Spleen (tissue), 11 donors: ENCODE results near the gene VPS35L. TPM values are rescaled to one million over a fixed set of nuclear protein-coding genes. Genes with fewer than 3 reads are reported as not detected.
A peak's percentile ranks its signal among the peaks of the same experiment; 100 is the strongest.
"Not testable (repeated sequence)": the region's sequence is repeated elsewhere in the genome, so short reads cannot be mapped to it uniquely, and the experiment has no call there.

Experiments
- DNase-seq: peaks from one replicate; pipeline ENCODE4 v3.0.0-alpha.2; 2020
- H3K27ac ChIP-seq, 8 donors: fragments of 200-600 bp; sonication (generic) in 7 of 8; 1 replicate in 4 of 8; 2 replicates in 4 of 8; pipeline versions ENCODE4 v1.5.0 to v1.8.0; 2016 to 2021; ENCODE audit warnings: inconsistent platforms in 4 of 8, mild to moderate bottlenecking in 4 of 8, moderate library complexity in 1 of 8
- H3K27me3 ChIP-seq, 7 donors: fragments of 200-600 bp; sonication (generic) in 6 of 7; replicated peaks in 1 of 7; 1 replicate in 4 of 7; 2 replicates in 3 of 7; pipeline versions ENCODE4 v1.5.0 to v1.8.0; 2016 to 2021; ENCODE audit warnings: inconsistent platforms in 3 of 7, mild to moderate bottlenecking in 1 of 7
- H3K36me3 ChIP-seq, 6 donors: fragments of 200-600 bp; sonication (generic) in 5 of 6; 1 replicate in 4 of 6; 2 replicates in 2 of 6; pipeline versions ENCODE4 v1.5.0 to v1.8.0; 2016 to 2021; ENCODE audit warnings: inconsistent platforms in 2 of 6
- H3K4me1 ChIP-seq, 6 donors: fragments of 200-600 bp; sonication (generic) in 5 of 6; 1 replicate in 3 of 6; 2 replicates in 3 of 6; pipeline versions ENCODE4 v1.5.0 to v1.8.0; 2016 to 2021; ENCODE audit warnings: inconsistent platforms in 3 of 6
- H3K4me3 ChIP-seq, 8 donors: fragments of 200-600 bp; sonication (generic) in 7 of 8; 1 replicate in 4 of 8; 2 replicates in 4 of 8; pipeline versions ENCODE4 v1.5.0 to v1.8.0; 2016 to 2021; ENCODE audit warnings: inconsistent platforms in 4 of 8, mild to moderate bottlenecking in 4 of 8, moderate library complexity in 2 of 8
- H3K9me3 ChIP-seq, 8 donors: fragments of 200-600 bp; sonication (generic) in 7 of 8; 1 replicate in 4 of 8; 2 replicates in 4 of 8; pipeline versions ENCODE4 v1.5.0 to v1.8.0; 2016 to 2021; ENCODE audit warnings: inconsistent platforms in 4 of 8
- POLR2A ChIP-seq, 3 donors: fragments of 450-650 bp; IDR thresholded peaks; one replicate each; pipeline ENCODE4 v1.5.1; 2017; ENCODE audit warnings: antibody characterized with exemption in 3 of 3, mild to moderate bottlenecking in 1 of 3
- POLR2AphosphoS5 ChIP-seq, 3 donors: sonication (generic); formaldehyde crosslinking; IDR thresholded peaks; one replicate each; pipeline ENCODE4 v1.5.1; 2017; ENCODE audit warnings: antibody characterized with exemption in 3 of 3
- WGBS, 5 donors: extraction: QIAGEN DNeasy Blood & Tissue Kit in 3 of 5; methylation state at CpG; one replicate each; pipeline versions ENCODE4 v1.1.5 to v1.1.7; 2013 to 2018; 5-methylcytosine and 5-hydroxymethylcytosine counted together
- intact Hi-C: fragments of 100-400 bp; cut with DNase I; formaldehyde crosslinking; loops from one replicate; pipeline ENCODE4 v1.15.0; 2023; ENCODE audit warnings: low total_unique reads
- polyA plus RNA-seq, 3 donors: library from polyadenylated mRNA; stranded (reverse); fragments of 200-250 nt; gene quantifications; one replicate each; pipeline ENCODE4 v1.2.1, GENCODE V29; 2013
- total RNA-seq, 7 donors: library from RNA; depleted of rRNA in 3 of 7; stranded (reverse); fragments of >200 nt in 3 of 7; fragmentation: NEBNext Ultra II Directional in 4 of 7; extraction: Animal tissue kit (Norgen Biotek cat#: 25700) in 4 of 7; gene quantifications; one replicate each; pipeline versions ENCODE4 v1.1.0 to v1.2.1, GENCODE V29; 2016 to 2021
- TF ChIP-seq, protein P1 (sequence below), 11 experiments: fragments of 200-600 bp in 7 of 11; fragments of 450-650 bp in 4 of 11; sonication (generic) in 4 of 11; IDR thresholded peaks in 8 of 11; conservative IDR thresholded peaks in 3 of 11; 1 replicate in 7 of 11; 2 replicates in 4 of 11; pipeline versions ENCODE4 v1.4.0 to v1.8.0; 2016 to 2021; ENCODE audit warnings: antibody characterized with exemption in 11 of 11, inconsistent platforms in 4 of 11, mild to moderate bottlenecking in 1 of 11
- donor health status: healthy with polysubstance abuse.
- donor health status: DM: no; HTN: no; CAD: no; lungs with moderate emphysema.
- donor health status: DM: no; HTN: no; CAD: no.
- donor health status: Bipolar disorder and iron deficiency.
- donor health status: healthy.
- donor health status: DM: no; HTN: no; CAD: no.
- donor health status: DM: yes; HTN: yes; CAD: no.

The VPS35L gene
- total and polyA plus RNA-seq, 10 donors, result 22.9 to 76.1 (median 58.0) TPM

DNA sequence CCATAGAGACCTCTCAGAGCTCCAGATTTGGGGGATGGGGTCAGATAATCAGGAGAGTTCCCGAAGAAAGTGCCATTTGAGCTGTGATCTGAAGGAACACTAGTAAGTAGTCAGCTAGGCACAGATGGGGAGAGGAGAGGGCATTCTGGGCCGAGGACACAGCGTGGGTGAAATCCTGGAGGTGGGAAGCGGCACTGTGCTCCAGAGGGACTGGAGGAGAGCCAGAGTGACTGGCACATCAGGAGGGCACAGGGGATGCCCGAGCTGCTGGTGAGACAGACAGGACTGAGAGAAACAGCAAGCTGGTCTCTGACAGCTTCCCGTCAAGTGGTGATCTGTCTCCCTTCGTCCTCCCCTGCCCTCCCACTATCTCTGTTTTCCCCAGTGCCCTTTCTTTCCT is 121.9 kb downstream of the VPS35L start:
- WGBS, 5 donors, result 85 to 94% (median 87%) methylated on average over 7 of the region's 7 CpGs
- Histone ChIP-seq H3K36me3 (peaks cover 0 to 96% (median 26%) of the 10 kb centered on the region in 6 donors), H3K27me3 (no peaks in the 10 kb centered on the region), H3K27ac (no peak overlapping the region), H3K9me3 (no peaks in the 10 kb centered on the region), H3K4me3 (no peak overlapping the region), H3K4me1 (no peaks in the 10 kb centered on the region)
- DNase-seq, result no peak
- TF ChIP-seq, protein P1, sequence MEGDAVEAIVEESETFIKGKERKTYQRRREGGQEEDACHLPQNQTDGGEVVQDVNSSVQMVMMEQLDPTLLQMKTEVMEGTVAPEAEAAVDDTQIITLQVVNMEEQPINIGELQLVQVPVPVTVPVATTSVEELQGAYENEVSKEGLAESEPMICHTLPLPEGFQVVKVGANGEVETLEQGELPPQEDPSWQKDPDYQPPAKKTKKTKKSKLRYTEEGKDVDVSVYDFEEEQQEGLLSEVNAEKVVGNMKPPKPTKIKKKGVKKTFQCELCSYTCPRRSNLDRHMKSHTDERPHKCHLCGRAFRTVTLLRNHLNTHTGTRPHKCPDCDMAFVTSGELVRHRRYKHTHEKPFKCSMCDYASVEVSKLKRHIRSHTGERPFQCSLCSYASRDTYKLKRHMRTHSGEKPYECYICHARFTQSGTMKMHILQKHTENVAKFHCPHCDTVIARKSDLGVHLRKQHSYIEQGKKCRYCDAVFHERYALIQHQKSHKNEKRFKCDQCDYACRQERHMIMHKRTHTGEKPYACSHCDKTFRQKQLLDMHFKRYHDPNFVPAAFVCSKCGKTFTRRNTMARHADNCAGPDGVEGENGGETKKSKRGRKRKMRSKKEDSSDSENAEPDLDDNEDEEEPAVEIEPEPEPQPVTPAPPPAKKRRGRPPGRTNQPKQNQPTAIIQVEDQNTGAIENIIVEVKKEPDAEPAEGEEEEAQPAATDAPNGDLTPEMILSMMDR (IDR thresholded peaks at IDR 0.05 in 8 of 11, conservative IDR thresholded peaks at IDR 0.05 in 3 of 11), result no peak
- intact Hi-C loops, result no loop called here

DNA sequence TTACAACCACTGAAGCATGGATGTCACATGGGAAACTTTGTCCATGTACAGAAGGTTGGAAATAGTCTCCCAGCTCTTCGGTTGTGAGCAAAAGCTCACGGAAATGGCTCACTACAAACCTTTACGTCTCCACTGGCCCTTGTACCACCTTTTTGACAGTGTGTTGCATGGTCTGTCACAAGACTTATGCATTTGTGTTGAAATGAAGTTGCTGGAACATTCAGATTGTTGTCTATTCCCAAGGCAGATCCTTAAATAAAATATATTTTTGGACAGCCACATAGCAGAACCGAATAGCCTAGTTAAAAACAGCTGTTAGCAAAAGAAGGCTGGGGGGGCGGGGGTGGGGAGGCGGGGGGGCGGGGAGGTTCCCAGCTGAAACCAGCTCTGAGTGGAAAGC is 123.3 kb downstream of the VPS35L start:
- TF ChIP-seq, protein P1 (IDR thresholded peaks at IDR 0.05 in 8 of 11, conservative IDR thresholded peaks at IDR 0.05 in 3 of 11), result no peak
- no peak for TF ChIP-seq POLR2AphosphoS5 (IDR thresholded peaks at IDR 0.05)
- TF ChIP-seq POLR2A (IDR thresholded peaks at IDR 0.05), result no peak
- 90 to 96% (median 94%) methylated on average over 7 of the region's 7 CpGs for WGBS, 5 donors
- Histone ChIP-seq H3K4me3 (no peak overlapping the region), H3K27ac (no peak overlapping the region), H3K9me3 (peaks cover 0 to 9% (median 3%) of the 10 kb centered on the region in 8 donors), H3K4me1 (no peaks in the 10 kb centered on the region), H3K27me3 (no peaks in the 10 kb centered on the region), H3K36me3 (peaks cover 0 to 96% (median 37%) of the 10 kb centered on the region in 6 donors)
- intact Hi-C loops, result no loop called here
- no peak for DNase-seq

DNA sequence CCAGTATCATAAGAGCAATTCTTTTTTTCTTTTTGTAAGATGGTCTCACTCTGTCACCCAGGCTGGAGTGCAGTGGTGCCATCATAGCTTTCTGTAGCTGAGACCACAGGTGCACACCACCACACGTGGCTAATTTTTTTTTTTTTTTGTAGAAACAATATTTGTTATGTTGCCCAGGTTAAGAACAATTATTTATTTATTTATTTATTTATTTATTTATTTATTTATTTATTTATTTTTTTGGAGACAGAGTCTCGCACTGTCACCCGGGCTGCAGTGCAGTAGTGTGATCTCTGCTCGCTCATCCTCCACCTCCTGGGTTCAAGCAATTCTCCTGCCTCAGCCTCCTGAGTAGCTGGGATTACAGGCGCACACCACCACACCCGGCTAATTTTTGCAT is 123.8 kb downstream of the VPS35L start:
- Histone ChIP-seq H3K36me3 (peaks cover 0 to 96% (median 40%) of the 10 kb centered on the region in 6 donors), H3K9me3 (peaks cover 0 to 12% (median 5%) of the 10 kb centered on the region in 8 donors)
- WGBS, 5 donors, result 93 to 98% (median 96%) methylated on average over 5 to 6 of the region's 6 CpGs
- H3K4me1 ChIP-seq, H3K4me3 ChIP-seq, intact Hi-C loops, DNase-seq, H3K27me3 ChIP-seq, H3K27ac ChIP-seq: not testable (repeated sequence)

DNA sequence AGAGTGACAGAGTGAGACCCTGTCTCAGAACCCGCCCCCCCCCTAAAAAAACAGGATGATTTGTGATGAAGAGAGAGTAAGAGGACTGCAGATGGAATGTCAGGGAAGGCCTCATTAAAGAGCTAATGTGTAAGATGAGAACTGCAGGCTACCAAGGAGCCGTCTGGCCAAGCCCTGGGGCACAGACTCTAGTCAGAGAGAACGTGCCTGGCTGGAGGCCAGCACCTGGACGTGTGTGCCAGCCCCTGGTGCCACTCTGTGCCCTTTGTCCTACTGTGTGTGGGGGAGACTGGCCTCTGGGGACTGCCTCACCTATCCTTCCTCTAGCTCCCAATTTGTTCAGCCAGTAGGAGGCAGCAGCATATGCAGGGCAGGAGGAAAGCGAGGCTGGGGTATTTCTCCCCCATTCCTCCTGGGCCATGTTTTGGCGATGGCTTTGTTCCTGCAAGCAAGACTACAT is 125.4 kb downstream of the VPS35L start:
- no peak for DNase-seq
- peaks cover 0 to 24% (median 17%) of the 10 kb centered on the region in 8 donors for H3K9me3 ChIP-seq
- peaks cover 0 to 96% (median 46%) of the 10 kb centered on the region in 6 donors for H3K36me3 ChIP-seq
- H3K27me3 ChIP-seq, result no peaks in the 10 kb centered on the region
- WGBS, 5 donors, result 80 to 94% (median 92%) methylated on average over 6 of the region's 6 CpGs
- intact Hi-C loops, result no loop called here
- no peak overlapping the region for H3K4me3 ChIP-seq
- H3K4me1 ChIP-seq, result no peaks in the 10 kb centered on the region
- TF ChIP-seq, protein P1 (IDR thresholded peaks at IDR 0.05 in 8 of 11, conservative IDR thresholded peaks at IDR 0.05 in 3 of 11), result no peak
- peak in 1 of 3 donors; percentile 16 for TF ChIP-seq POLR2AphosphoS5 (IDR thresholded peaks at IDR 0.05)
- H3K27ac ChIP-seq, result no peak overlapping the region

DNA sequence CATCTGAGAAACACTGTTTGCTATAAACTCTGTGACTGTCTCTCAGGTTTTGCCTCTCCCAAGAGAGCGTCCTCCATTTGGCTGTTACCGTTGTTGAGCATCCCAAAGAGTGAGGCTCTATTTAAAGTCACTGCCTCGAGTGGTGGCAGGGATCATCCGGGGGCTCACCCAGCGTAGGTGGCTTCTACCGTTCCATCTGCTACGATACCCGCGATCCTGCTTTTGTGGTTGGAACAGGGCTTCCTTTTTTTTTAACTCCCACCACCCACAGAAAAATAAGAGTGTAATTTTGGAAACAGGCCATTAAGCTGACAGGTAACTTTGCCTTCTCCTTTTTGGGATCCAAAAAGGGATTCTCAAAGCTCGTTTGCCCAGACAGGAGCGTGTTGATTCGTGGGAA is 126.1 kb downstream of the VPS35L start:
- intact Hi-C loops, result no loop called here
- DNase-seq, result no peak
- TF ChIP-seq POLR2AphosphoS5 (IDR thresholded peaks at IDR 0.05), result no peak
- TF ChIP-seq, protein P1 (IDR thresholded peaks at IDR 0.05 in 8 of 11, conservative IDR thresholded peaks at IDR 0.05 in 3 of 11), result no peak
- no peak for TF ChIP-seq POLR2A (IDR thresholded peaks at IDR 0.05)
- no peak overlapping the region for H3K4me3 ChIP-seq
- H3K27me3 ChIP-seq, result no peaks in the 10 kb centered on the region
- no peaks in the 10 kb centered on the region for H3K4me1 ChIP-seq
- H3K36me3 ChIP-seq, result peaks cover 0 to 96% (median 49%) of the 10 kb centered on the region in 6 donors
- H3K9me3 ChIP-seq, result peaks cover 0 to 24% (median 17%) of the 10 kb centered on the region in 8 donors
- H3K27ac ChIP-seq, result no peak overlapping the region
- WGBS, 5 donors, result 76 to 89% (median 85%) methylated on average over 12 of the region's 12 CpGs
